Neural progenitor cell (in vitro differentiated cells): Measurements from ENCODE around the gene EDDM3A.

Experiments used
- CTCF ChIP-seq: fragments of 200-600 bp; sonication (generic); IDR thresholded peaks from 2 replicates; pipeline ENCODE4 v1.5.1; 2017; ENCODE audit warnings: antibody characterized with exemption, mild to moderate bottlenecking
- EZH2phosphoT487 ChIP-seq: fragments of 200-600 bp; sonication (generic); IDR thresholded peaks from 2 replicates; pipeline ENCODE4 v1.6.1; 2017; ENCODE audit warnings: antibody characterized with exemption

- TF ChIP-seq CTCF: no peak
- no peak for TF ChIP-seq EZH2phosphoT487
Observed at GRCh38 chr14:20781803-20782202, 36.1 kb downstream of the EDDM3A start.
